ENCODE measurements around the gene ARL6IP6. TPM values are rescaled to one million over a fixed set of nuclear protein-coding genes. Genes with fewer than 3 reads are reported as not detected.
"Not testable (repeated sequence)": the region's sequence is repeated elsewhere in the genome, so short reads cannot be mapped to it uniquely, and the experiment has no call there.

Gene ARL6IP6
- total RNA-seq, 1 experiment from 2014 or later: 41.4 TPM

DNA sequence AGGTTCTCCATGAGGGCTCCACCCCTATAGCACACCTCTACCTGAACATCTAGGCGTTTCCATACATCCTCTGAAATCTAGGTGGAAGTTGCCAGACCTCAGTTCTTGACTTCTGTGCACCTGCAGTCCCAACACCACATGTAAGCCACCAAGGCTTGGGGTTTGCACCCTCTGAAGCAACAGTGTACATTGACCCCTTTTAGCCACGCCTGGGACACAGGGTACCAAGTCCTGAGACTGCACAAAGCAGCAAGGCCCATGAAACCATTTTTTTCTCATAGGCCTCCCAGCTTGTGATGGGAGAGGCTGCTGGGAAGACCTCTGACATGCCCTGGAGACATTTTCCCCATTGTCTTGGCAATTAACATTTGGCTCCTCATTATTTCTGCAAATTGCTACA lies 20.0 kb downstream of the ARL6IP6 start:
- no TSS peak for BruUV-seq (replicated peaks)
- Mint-ChIP-seq H3K36me3 (ENCODE audit: insufficient read depth, unreplicated experiment) (peaks cover 25% of the 10 kb centered on the region), H3K4me1 (ENCODE audit: low read depth, unreplicated experiment) (no peaks in the 10 kb centered on the region), H3K4me3 (ENCODE audit: unreplicated experiment) (no peak overlapping the region), H3K27ac (ENCODE audit: unreplicated experiment) (no peak overlapping the region), H3K9me3 (ENCODE audit: unreplicated experiment) (no peaks in the 10 kb centered on the region), H3K27me3 (ENCODE audit: insufficient read depth, unreplicated experiment) (no peaks in the 10 kb centered on the region)
- no peak overlapping the region for H3K4me3 ChIP-seq (ENCODE audit: low read depth, low read length)
- DNase-seq: no peak
- H3K36me3 ChIP-seq (ENCODE audit: control insufficient read depth, insufficient read depth, low read length): peaks cover 2% of the 10 kb centered on the region; the same call in 1 of the 2 replicates
- no peaks in the 10 kb centered on the region for H3K4me1 ChIP-seq
- TF ChIP-seq, protein P1, sequence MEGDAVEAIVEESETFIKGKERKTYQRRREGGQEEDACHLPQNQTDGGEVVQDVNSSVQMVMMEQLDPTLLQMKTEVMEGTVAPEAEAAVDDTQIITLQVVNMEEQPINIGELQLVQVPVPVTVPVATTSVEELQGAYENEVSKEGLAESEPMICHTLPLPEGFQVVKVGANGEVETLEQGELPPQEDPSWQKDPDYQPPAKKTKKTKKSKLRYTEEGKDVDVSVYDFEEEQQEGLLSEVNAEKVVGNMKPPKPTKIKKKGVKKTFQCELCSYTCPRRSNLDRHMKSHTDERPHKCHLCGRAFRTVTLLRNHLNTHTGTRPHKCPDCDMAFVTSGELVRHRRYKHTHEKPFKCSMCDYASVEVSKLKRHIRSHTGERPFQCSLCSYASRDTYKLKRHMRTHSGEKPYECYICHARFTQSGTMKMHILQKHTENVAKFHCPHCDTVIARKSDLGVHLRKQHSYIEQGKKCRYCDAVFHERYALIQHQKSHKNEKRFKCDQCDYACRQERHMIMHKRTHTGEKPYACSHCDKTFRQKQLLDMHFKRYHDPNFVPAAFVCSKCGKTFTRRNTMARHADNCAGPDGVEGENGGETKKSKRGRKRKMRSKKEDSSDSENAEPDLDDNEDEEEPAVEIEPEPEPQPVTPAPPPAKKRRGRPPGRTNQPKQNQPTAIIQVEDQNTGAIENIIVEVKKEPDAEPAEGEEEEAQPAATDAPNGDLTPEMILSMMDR (IDR thresholded peaks at IDR 0.05; ENCODE audit: insufficient read depth in 1 of 2, low read depth in 1 of 2, low read length in 1 of 2, severe bottlenecking in 1 of 2, unreplicated experiment in 1 of 2): no peak
- intact Hi-C loops (cut with micrococcal nuclease; ENCODE audit: unreplicated experiment): no loop called here
- no peaks in the 10 kb centered on the region for H3K9me3 ChIP-seq
- no peaks in the 10 kb centered on the region for H3K27me3 ChIP-seq (replicated peaks; ENCODE audit: control insufficient read depth, insufficient read depth, low read length)
- POLR2A ChIA-PET: no interaction called here
- CTCF ChIA-PET: no interaction called here

DNA sequence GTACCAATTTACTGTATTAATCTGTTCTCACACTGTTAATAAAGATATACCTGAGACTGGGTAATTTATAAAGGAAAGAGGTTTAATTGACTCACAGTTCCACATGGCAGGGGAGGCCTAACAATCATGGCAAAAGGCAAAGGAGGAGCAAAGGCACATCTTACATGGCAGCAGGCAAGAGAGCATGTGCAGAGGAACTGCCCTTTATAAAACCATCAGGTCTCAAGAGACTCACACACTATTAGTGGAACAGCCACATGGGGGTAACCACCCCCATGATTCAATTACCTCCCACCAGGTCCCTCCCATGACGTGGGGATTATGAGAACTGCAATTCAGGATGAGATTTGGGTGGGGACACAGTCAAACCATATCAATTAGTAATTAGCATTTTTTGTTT lies 21.3 kb downstream of the ARL6IP6 start:
- CTCF ChIA-PET; H3K27me3 ChIP-seq (replicated peaks; ENCODE audit: control insufficient read depth, insufficient read depth, low read length); H3K4me1 Mint-ChIP-seq (ENCODE audit: low read depth, unreplicated experiment); BruUV-seq (replicated peaks); POLR2A ChIA-PET; H3K4me3 ChIP-seq (ENCODE audit: low read depth, low read length); H3K9me3 ChIP-seq; H3K4me1 ChIP-seq; H3K27me3 Mint-ChIP-seq (ENCODE audit: insufficient read depth, unreplicated experiment); H3K36me3 ChIP-seq (ENCODE audit: control insufficient read depth, insufficient read depth, low read length); H3K4me3 Mint-ChIP-seq (ENCODE audit: unreplicated experiment); DNase-seq; H3K27ac Mint-ChIP-seq (ENCODE audit: unreplicated experiment); H3K9me3 Mint-ChIP-seq (ENCODE audit: unreplicated experiment): not testable (repeated sequence)
- peaks cover 25% of the 10 kb centered on the region for H3K36me3 Mint-ChIP-seq (ENCODE audit: insufficient read depth, unreplicated experiment)
- intact Hi-C loops (cut with micrococcal nuclease; ENCODE audit: unreplicated experiment): loop anchor here (1.0 to 5.0 kb wide), 4 partner anchors 21 to 780 kb away; partner anchors contain the start of genes ARL6IP6 and STAM2

DNA sequence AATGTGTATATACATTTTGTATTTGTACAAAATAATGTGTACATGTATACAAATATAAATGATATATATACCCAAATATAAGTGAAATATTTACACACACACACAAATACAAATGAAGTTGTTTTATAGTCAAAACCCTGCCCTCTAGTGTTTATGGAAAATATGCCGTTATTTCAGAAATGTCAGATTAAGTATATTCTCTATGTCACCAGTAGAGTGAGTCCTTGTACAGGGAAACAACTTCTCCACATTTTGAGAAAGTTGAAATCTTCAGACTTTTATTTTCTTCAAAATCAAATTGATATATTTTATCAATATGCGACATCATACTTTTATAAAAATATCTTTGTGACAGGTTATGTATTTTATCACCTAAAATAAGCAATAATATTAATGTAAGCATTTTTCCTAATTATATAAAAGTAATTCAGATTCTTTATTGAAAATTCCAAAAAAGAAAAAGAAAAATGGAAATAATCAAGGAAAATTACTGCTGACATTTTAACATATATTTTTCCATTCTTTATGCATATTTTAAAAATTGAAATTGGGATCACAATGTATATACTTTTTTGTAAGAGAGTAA lies 22.4 kb downstream of the ARL6IP6 start:
- no TSS peak for BruUV-seq (replicated peaks)
- POLR2A ChIA-PET: interaction anchor here (0.6 kb wide), 1 partner anchor 22 kb away, joined by 3 read pairs; the partner anchor contains the start of gene ARL6IP6

More for the DNA sequence above, 22.4 kb downstream of the ARL6IP6 start:
- Mint-ChIP-seq H3K27me3 (ENCODE audit: insufficient read depth, unreplicated experiment) (no peaks in the 10 kb centered on the region), H3K36me3 (ENCODE audit: insufficient read depth, unreplicated experiment) (peaks cover 25% of the 10 kb centered on the region), H3K27ac (ENCODE audit: unreplicated experiment) (no peak overlapping the region), H3K4me3 (ENCODE audit: unreplicated experiment) (no peak overlapping the region), H3K4me1 (ENCODE audit: low read depth, unreplicated experiment) (no peaks in the 10 kb centered on the region), H3K9me3 (ENCODE audit: unreplicated experiment) (no peaks in the 10 kb centered on the region)
- DNase-seq: peak in 1 of 2 experiments; percentile 42
- H3K4me3 ChIP-seq (ENCODE audit: low read depth, low read length): no peak overlapping the region
- CTCF ChIA-PET: interaction anchor here (0.6 kb wide), 1 partner anchor 1061 kb away, joined by 3 read pairs; no protein-coding TSS in a partner anchor
- TF ChIP-seq, protein P1 (IDR thresholded peaks at IDR 0.05; ENCODE audit: insufficient read depth in 1 of 2, low read depth in 1 of 2, low read length in 1 of 2, severe bottlenecking in 1 of 2, unreplicated experiment in 1 of 2): peak; percentile 80 to 89
- intact Hi-C loops (cut with micrococcal nuclease; ENCODE audit: unreplicated experiment): loop anchor here (1.0 to 5.0 kb wide), 4 partner anchors 22 to 778 kb away; partner anchors contain the start of genes ARL6IP6 and STAM2
- H3K27me3 ChIP-seq (replicated peaks; ENCODE audit: control insufficient read depth, insufficient read depth, low read length): no peaks in the 10 kb centered on the region
- peaks cover 2% of the 10 kb centered on the region; the same call in 1 of the 2 replicates for H3K36me3 ChIP-seq (ENCODE audit: control insufficient read depth, insufficient read depth, low read length)
- no peaks in the 10 kb centered on the region for H3K9me3 ChIP-seq
- no peaks in the 10 kb centered on the region for H3K4me1 ChIP-seq
